OCI-LY1 (cell line): ENCODE measurements around the gene UGT2B17.

ENCODE experiments used
- CTCF ChIP-seq: fragments of 200-600 bp; sonication (generic), shearing (Covaris generic); IDR thresholded peaks from 2 replicates; pipeline ENCODE4 v1.5.1; 2017; ENCODE audit warnings: mild to moderate bottlenecking, antibody characterized with exemption, low read length, moderate library complexity, mixed read lengths
- EZH2 ChIP-seq: fragments of 200-600 bp; sonication (generic), shearing (Covaris generic); IDR thresholded peaks from 2 replicates; pipeline ENCODE4 v1.8.0; 2017; ENCODE audit warnings: borderline replicate concordance, mixed run types, mild to moderate bottlenecking, antibody characterized with exemption, low read length, moderate library complexity, mixed read lengths

GRCh38 chr4:68494688-68495087, 81.4 kb downstream of the UGT2B17 start:
- TF ChIP-seq CTCF (no peak), EZH2 (no peak)
